ENCODE measurements around the gene MGAT4B.
"Not testable (repeated sequence)": the region's sequence is repeated elsewhere in the genome, so short reads cannot be mapped to it uniquely, and the experiment has no call there.

Gene MGAT4B

DNA sequence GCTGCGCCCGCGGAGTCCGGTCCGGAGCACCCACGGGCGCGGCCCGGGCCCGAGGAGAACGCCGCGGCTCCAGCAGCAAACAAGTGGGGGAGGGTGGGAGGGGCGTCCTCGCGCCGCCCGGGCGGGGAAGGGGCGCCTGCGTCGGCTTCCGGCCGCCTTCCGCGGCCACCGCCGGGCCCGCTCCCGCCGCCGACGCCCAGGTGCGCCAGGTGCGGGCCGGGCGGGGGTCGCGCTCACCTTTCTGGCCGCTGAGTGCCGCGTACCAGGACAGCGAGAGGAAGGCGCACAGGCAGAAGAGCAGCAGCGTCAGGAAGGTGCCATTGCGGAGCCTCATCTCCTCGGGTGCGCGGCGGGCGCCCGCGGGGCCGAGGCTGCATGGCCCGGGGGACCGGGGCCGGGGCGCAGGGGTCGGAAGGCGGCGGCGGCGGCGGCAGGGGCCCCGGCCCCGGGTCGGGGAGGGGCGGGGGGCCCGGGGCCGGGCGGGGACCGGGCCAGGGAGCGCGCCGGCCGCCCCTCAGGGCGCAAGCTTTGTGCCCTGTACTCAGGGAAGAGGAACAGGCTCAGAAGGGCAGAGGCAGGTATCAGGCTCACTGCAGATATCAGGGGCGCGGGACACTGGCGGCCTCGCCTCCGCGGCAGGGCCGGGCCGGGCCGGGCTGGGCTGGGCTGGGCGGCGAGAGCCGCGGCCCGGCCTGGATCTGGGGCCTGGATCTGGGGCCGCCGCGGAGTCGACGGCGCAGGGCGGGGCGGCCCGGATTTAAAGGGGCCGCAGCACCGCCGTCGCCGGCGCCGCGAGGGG is at the start of gene MGAT4B:
TSS of gene MGAT4B (minus strand) at position 617 of the 799 bp plus-strand sequence. CDS start at position 334, 283 bp downstream.
- peak in 1 of 2 donors; percentile 63 for DNase-seq

DNA sequence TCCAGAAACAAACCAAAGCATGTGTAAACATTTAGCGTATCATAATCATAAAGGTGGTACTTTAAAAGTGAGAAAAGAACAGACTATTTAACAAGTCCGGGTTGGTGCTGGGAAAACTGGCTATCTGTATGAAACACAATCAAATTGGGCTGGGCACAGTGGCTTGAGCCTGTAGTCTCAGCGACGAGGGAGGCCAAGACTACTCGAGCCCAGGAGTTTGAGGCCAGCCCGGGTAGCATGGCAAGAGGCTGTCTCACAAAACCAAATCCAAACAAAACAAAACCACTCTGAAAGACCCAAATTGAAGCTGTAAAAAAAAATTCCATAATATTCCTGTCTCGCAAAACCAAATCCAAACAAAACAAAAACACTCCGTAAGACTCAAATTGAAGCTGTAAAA is 47.7 kb upstream of the MGAT4B start:
- DNase-seq: no peak

DNA sequence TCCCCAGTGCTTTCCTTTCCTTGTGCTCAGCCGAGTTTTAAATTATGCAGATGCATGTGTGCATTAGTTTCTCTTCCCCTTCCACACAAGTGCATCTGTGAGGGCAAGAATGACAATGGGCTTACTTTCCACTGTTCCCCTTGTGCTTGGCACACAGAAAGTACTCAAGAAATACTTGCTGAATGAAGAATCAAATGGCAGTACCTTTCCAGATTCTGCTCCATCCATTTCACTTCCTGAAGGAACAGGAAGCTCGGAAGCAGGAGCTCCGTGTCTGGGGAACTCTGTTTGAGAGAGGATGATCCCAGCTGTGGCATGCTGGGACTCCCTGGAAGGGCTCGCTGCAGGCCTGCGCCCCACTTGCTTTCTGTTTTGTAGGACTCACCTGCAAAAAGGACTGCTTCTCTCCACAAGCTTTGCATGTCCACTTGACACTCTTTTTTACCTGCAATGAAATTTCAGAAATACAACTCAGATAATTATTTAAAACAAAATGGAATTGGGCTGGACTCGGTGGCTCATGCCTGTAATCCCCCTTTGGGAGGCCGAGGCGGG is 46.4 kb upstream of the MGAT4B start:
- no peak for DNase-seq

DNA sequence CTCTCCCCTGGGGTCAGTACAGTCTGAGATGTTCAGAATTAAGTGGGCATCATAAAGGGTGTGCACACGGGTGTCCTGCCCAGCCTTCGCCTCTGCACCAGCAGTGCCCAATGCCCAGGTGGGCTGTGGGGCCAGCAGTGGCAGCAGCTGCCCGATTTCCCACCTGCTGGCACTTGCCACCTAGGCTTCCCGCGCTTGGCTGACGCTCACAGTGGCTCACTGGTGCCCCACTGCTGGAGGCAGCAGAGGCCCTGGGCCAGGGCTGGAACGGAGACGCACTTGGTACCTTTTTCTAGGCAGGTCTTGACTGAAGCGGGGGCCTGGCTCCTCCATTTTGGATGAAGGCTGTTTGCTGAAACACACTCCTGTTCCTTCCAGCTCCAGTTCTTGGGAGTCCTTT is 35.0 kb upstream of the MGAT4B start:
- no peak for DNase-seq

DNA sequence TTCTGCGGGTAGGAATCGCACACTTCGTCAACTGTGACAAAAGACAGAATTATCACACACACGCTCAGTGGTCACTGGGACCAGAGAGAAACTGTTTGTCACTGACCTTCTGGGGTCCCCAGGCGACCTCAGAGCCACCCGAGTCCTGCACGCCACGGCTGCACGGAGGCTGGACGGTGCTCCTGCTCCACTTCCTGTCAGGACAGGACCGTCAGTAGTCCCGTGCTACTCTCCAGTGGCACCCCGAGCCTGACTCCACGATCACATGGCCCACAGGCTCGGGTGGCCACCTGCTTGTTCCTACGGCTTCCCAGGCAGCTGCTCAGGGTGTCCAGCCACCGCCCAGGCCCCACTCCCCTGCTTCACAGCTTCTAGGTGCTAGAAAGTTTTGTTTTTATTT is 34.1 kb upstream of the MGAT4B start:
- no peak for DNase-seq

DNA sequence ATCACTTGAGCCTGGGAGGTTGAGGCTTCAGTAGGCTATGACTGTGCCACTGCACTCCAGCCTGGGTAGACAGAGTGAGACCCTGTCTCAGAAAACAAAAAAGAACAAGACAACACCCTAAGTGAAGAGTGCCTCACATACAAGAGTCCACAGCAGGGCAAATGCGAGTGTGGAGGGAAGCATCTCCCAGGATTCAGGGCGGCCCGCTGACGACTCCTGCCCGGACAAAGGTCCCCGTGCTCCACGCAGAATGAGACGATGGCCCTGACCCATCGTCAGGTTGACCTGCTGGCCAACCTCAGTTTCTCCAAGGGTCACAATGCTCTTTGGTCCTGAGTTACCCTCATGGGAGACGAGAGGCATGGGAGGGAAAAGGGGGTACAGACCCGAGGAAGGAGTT is 33.7 kb upstream of the MGAT4B start:
- no peak for DNase-seq

DNA sequence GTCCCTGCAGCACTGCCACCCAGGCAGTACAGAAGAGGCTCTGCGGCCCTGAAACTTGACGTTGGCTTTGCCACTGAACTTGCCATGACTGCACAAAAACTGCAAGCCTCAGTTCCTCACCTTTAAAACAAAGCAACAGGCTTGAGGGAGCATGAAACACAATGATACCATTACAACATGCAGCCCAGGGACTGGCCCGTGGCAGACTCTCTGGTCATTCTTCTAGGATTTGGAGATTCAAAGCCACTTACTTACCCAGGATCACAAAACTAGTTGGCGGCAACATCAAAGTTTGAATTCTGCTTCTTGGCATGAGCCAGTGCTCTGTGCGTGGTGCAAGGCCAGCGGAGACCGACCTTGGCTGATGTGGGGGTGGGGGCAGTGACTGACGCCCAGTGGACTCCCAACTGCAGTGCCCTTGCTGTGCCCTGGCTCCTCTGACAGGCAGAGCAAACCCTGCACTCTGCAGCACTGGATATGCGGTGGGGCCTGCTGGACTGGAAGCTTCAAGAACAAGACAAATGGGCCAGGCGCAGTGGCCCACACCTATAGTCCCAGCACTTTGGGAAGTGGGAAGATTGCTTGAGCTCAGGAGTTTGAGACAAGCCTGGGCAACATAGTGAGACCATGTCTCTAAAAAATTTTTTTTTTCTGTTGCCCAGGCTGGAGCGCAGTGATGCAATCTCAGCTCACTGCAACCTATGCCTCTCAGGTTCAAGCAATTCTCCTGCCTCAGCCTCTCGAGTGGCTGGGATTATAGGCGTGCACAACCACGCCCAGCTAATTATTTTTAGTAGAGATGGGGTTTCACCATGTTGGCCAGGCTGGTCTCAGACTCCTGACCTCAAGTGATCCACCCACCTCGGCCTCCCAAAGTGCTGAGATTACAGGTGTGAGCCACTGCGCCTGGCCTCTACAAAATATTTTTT is 32.9 kb upstream of the MGAT4B start:
- no peak for DNase-seq

DNA sequence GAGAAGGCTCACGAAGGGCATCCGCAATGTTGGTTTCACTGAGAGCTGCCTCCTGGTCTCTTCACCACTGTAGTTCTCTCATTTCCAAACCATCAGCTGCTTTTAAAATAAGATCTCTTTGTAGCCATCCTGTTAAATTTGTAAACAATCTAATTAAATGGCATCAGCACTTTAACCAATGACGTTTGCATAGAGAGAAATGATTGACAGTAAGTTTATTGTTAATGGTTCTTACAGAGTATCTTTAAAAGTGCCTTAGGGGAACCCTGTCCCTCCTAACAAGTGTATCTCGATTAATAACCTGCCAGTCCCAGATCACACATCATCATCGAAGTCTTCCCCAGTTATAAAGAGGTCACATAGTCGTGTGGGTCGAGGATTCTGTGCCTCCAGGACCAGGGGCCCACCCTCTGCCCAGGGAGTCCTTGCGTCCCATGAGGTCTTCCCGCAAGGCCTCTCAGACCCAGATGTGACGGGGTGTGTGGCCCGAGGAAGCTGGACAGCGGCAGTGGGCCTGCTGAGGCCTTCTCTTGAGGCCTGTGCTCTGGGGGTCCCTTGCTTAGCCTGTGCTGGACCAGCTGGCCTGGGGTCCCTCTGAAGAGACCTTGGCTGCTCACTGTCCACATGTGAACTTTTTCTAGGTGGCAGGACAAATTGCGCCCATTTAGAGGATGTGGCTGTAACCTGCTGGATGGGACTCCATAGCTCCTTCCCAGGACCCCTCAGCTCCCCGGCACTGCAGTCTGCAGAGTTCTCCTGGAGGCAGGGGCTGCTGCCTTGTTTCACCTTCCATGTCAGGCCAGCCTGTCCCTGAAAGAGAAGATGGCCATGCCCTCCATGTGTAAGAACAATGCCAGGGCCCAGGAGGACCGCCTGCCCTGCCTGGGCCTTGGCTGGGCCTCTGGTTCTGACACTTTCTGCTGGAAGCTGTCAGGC is 30.7 kb upstream of the MGAT4B start:
- DNase-seq: no peak

DNA sequence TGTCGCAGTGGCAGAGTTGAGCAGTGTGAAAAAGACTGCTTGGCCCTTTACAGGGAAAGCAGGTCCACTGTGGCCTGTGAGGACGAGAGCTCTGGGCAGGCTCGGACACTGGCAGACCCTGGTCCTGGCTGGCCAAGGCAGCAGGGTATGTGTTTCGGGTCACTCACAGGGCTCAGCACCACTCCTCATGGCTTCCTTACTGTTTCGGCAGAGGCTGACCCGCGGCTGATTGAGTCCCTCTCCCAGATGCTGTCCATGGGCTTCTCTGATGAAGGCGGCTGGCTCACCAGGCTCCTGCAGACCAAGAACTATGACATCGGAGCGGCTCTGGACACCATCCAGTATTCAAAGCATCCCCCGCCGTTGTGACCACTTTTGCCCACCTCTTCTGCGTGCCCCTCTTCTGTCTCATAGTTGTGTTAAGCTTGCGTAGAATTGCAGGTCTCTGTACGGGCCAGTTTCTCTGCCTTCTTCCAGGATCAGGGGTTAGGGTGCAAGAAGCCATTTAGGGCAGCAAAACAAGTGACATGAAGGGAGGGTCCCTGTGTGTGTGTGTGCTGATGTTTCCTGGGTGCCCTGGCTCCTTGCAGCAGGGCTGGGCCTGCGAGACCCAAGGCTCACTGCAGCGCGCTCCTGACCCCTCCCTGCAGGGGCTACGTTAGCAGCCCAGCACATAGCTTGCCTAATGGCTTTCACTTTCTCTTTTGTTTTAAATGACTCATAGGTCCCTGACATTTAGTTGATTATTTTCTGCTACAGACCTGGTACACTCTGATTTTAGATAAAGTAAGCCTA is 29.8 kb upstream of the MGAT4B start:
- DNase-seq: peak in 1 of 2 donors; percentile 41

DNA sequence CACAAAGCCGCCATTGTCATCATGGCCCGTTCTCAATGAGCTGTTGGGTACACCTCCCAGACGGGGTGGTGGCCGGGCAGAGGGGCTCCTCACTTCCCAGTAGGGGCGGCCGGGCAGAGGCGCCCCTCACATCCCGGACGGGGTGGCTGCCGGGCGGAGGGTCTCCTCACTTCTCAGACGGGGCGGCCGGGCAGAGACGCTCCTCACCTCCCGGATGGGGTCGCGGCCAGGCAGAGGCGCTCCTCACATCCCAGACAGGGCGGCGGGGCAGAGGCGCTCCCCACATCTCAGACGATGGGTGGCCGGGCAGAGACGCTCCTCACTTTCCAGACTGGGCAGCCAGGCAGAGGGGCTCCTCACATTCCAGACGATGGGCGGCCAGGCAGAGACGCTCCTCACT is 28.2 kb upstream of the MGAT4B start:
- DNase-seq: not testable (repeated sequence)

DNA sequence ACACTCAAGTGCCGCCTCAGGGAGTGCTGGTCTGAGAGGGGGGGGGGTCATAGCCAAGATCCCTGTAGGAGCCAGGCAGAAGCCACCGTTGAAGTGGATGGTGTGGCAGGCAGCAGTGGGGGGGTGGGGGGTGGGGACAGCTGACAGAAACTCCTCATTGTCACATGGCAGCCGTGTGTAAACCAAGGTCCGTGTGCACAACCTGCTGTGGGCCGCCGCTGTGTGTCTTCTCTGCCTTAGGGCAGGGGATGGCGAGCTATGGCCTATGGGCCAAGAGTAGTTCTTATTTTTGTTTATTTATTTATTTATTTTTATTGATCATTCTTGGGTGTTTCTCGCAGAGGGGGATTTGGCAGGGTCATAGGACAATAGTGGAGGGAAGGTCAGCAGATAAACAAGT is 27.5 kb upstream of the MGAT4B start:
- DNase-seq: no peak

DNA sequence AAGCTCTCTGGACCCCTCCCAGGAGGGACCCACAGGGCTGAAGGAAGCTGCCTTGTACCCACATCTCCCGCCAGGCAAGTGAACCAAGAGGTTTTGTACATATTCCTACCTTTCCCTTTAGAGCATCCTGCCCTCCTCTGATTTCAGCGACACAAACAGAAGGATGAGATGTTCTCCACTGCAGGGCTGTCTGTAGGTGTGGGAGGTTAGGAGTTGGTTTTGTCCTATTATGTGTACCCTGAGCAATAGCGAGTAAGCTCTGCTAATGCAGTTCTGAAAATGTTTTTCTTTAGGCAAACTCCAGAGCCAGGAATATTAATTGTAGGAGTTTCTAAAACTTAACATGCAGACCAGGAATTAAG is 27.0 kb upstream of the MGAT4B start:
- DNase-seq: no peak

DNA sequence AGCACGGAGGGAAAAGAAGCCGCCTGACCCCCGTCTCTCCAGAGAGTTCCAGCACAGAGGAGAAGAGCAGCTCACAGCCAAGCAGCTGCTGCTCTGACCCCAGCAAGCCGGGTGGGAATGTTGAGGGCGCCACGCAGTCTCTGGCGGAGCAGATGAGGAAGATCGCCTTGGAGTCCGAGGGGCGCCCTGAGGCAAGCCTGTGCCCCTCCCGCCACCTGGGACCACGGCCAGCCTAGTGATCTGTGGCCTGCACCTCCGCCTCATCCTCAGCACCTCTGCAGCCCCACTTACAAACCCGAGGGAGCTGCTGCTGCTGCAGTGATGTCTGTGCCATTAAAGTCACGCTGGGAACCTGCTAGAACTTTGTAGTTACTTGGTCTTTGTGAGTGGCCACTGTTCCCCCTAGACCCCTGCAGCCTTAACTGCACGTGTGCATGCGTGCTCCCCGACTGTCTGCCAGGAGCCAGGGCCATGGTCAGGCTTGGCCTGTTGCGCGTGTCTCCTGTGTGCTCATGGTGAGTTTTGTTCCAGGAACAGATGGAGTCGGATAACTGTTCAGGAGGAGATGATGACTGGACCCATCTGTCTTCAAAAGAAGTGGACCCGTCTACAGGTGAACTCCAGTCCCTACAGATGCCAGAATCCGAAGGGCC is 26.5 kb upstream of the MGAT4B start:
- DNase-seq: no peak

DNA sequence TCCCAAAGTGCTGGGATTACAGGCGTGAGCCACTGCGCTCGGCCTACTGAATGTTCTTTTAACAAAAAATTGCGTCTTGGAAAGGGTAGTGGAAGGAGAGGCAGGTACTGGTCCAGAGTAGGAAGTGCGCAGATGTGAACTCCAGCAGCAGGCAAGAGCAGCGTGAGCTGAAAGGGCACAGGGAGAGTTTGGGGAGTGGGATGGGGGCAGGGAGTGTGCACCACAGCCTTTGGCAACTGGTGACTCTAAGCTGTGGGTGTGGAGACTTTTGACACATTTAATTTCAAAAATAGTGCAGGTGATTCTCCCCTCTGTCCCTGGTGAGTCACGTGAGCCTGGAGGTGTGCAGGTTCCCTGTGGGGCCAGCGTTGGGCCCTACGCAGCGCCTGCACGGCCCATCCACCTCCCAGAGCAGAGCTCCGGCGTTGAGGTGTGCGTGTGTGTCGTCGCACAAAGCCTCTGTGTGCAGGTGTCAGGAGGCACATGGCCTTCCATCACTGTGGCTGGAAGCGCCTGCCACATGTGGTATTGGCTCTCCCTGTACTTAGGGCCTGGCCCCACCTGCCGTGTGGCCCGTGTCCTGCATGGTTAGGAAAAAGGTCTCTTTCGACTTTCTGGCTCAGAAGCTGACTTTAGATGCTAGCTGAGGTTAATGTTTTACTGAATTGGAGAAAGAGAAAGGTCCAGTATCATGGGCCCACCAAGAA is 25.5 kb upstream of the MGAT4B start:
- DNase-seq: no peak

DNA sequence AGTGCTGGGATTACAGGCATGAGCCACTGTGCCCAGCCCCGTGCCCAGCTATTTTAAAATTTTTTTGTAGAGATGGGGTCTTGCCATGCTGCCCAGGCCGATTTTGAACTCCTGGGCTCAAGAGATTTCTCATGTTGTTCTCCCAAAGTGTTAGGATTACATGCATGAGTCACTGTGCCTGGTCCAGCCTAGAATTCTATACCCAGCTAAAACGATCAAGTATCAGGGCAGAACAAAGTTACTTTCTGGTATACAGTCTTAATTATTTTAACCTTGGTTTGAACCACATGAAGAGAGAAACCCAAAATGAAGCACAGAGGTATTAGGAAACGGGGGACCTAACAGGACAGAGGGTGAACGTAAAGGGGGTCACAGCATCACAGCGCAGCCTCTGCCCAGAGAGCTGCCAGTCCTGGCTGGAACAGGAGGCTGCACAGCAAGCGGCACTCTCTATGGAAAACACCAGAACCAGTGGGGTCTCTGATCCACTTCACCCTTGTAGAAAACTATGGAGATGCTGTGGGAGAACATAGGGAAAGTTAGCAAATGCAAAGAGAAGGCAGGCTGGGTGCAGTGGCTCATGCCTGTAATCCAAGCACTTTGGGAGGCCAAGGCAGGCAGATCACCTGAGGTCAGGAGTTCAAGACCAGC is 24.3 kb upstream of the MGAT4B start:
- DNase-seq: no peak

DNA sequence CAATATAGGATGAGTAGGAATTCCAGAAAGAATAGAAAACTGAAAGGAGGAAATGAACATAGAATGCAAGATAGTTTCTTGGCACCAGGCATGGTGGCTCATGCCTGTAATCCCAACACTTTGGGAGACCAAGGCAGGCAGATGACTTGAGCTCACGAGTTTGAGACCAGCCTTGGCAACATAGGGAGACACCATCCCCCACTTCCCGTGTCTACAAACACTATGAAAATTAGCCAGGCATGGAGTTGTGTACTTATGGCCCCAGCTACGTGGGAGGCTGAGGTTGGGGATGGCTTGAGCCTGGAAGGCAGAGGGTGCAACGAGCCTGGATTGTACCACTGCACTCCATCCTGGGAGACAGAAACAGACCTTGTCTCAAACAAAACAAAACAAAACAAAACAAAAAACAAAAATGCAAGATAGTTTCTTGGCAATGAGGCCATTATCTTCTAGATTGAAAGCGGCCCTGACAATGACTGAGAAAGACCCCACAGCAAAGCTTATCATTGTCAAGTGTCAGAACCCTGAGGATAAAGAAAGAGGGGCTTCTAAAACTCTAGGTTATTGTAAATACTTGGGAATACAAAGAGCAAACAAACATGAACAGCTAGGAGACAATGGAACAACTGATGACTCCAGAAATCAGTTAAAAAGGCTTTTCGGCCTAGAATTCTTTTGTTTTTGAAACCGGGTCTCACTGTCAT is 23.2 kb upstream of the MGAT4B start:
- DNase-seq: no peak

DNA sequence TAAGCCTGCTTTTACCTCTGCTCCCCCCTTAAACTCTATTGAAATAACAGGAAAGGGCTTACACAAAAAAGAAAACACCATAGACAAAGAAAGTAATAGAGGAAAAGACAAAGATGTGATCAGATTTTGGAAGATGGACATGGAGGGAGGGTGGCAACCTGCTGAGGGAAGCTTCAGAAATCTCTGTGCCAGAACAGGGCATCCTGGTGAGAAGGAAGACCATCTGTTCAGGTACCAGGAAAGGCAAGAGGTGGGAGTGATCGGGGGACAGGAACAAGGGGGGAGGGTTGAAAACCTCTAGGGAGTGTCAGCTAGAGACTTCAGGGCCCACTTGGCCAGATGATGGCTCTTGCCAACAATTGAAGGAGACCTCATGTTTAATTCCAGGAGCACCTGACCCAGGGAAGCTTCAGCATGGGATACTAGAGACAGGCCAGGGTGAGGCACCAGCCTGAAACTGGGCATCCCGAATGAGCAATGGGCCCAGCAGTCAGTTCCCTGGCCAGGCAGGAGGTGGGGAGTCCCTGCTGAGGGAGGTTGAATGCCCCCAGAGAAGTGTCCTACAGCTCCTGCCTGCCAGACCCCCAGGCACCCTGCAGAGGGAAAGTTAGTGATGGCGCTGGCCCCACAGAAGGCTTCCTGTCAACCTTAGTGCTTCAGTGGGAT is 22.2 kb upstream of the MGAT4B start:
- no peak for DNase-seq

DNA sequence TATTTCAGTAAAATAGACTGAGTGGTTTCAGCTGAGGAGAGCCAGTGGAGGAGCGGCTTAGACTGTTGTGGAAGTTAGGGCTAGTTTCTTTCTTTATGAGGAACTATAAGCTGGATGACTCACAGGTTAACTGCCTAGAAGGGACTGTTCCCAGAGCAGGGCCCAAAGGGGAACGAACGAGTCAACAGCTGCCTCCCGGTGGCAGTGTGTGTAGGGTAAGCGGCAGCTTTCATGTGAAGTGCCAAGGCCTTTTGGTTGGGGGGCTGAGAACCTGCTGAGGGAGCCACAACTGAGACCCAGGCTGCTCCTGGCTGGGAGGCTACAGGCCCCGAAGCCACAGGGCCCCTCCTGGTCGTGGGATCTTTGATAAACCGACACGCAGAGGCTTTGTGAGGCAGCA is 21.0 kb upstream of the MGAT4B start:
- peak in 1 of 2 donors; percentile 51 for DNase-seq
